HFF-Myc (cell line): ENCODE data around the gene F8A1.
"Not testable (repeated sequence)": the region's sequence is repeated elsewhere in the genome, so short reads cannot be mapped to it uniquely, and the experiment has no call there.

Experiments used
- DNase-seq: peaks from one replicate; pipeline ENCODE4 v3.0.0-alpha.2; 2011; ENCODE audit warnings: low read depth; ENCODE audit errors: extremely low read depth
- H3K4me3 ChIP-seq: replicated peaks from 2 replicates; pipeline ENCODE4 v1.5.1; 2011; ENCODE audit warnings: low read depth, mild to moderate bottlenecking, control low read depth, low read length
- CTCF ChIP-seq: IDR thresholded peaks from 2 replicates; pipeline ENCODE4 v1.5.1; 2012; ENCODE audit warnings: mild to moderate bottlenecking, low read depth, low read length, control low read depth; ENCODE audit errors: missing control alignments

F8A1 gene

GRCh38 chrX:154918060-154918483, 31.9 kb downstream of the F8A1 start:
- peak; percentile 60 for TF ChIP-seq CTCF
- H3K4me3 ChIP-seq: no peak overlapping the region
- DNase-seq: peak; percentile 75

GRCh38 chrX:154924771-154925170, 38.6 kb downstream of the F8A1 start:
- not testable (repeated sequence) for H3K4me3 ChIP-seq, DNase-seq
